ENCODE data around the gene PLCB1.

DNA sequence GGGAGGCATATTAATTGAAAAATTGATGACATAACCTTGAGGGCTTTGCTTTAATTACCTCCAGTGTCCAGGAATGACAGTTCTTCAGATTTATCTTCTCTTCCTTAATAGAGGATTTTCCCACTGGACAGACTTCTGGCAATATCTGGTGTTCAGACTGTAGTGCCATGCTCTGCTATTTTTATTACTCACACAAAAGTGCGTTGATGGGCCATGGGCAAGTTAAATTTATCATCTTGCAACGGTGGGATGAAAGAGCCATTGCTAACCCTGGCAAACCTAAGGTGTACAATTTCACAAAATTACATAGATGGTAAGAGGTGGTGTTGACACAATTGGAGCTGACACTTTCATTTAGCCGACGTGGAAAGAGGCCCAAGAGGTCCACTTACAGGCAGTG, 683.1 kb downstream of the PLCB1 start:
- TF ChIP-seq, protein P1, sequence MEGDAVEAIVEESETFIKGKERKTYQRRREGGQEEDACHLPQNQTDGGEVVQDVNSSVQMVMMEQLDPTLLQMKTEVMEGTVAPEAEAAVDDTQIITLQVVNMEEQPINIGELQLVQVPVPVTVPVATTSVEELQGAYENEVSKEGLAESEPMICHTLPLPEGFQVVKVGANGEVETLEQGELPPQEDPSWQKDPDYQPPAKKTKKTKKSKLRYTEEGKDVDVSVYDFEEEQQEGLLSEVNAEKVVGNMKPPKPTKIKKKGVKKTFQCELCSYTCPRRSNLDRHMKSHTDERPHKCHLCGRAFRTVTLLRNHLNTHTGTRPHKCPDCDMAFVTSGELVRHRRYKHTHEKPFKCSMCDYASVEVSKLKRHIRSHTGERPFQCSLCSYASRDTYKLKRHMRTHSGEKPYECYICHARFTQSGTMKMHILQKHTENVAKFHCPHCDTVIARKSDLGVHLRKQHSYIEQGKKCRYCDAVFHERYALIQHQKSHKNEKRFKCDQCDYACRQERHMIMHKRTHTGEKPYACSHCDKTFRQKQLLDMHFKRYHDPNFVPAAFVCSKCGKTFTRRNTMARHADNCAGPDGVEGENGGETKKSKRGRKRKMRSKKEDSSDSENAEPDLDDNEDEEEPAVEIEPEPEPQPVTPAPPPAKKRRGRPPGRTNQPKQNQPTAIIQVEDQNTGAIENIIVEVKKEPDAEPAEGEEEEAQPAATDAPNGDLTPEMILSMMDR (IDR thresholded peaks at IDR 0.05; ENCODE audit: borderline replicate concordance, extremely low read depth, low read length, poor library complexity, severe bottlenecking): no peak
- TF ChIP-seq EZH2 (IDR thresholded peaks at IDR 0.05; ENCODE audit: borderline replicate concordance, low read depth, low read length, severe bottlenecking): no peak
